SK-N-SH (cell line): ENCODE data around the gene NDUFC1. TPM values are rescaled to one million over a fixed set of nuclear protein-coding genes. Genes with fewer than 3 reads are reported as not detected.

ENCODE experiments used
- CTCF ChIA-PET: fragments of 300-600, 350-600 bp; formaldehyde crosslinking; extraction: SDS; loops from one replicate; lab custom pipeline; 2021; lab: Yijun Ruan, JAX
- POLR2A ChIA-PET: fragments of 350-600 bp; sonication (Branson Sonifier 250); formaldehyde crosslinking; extraction: SDS; loops from one replicate; lab custom pipeline; 2020; ENCODE audit warnings: antibody characterized with exemption, inconsistent platforms; lab: Yijun Ruan, JAX
- DNase-seq: peaks from one replicate; pipeline ENCODE4 v3.0.0; 2012
- H2AFZ ChIP-seq: fragments of 200-600 bp; sonication (generic); 2 replicates; pipeline ENCODE4 v1.8.1; 2016; ENCODE audit warnings: antibody characterized with exemption, mild to moderate bottlenecking, low read depth
- H3F3A ChIP-seq: fragments of 200-600 bp; sonication (generic); replicated peaks from 2 replicates; pipeline ENCODE3; 2016; ENCODE audit warnings: antibody characterized with exemption, mild to moderate bottlenecking; ENCODE audit not compliant: insufficient read depth
- H3K27ac ChIP-seq, 2 experiments: fragments of 200-500 bp in 1 of 2; fragments of 200-600 bp in 1 of 2; sonication (Bioruptor generic) in 1 of 2; sonication (generic), shearing (Covaris generic) in 1 of 2; 2 replicates each; pipeline versions ENCODE4 v1.5.1 to v1.6.1; 2014 to 2016; ENCODE audit warnings: low read depth in 2 of 2, inconsistent platforms in 1 of 2, low read length in 1 of 2, mild to moderate bottlenecking in 1 of 2, mixed read lengths in 1 of 2
- H3K27me3 ChIP-seq: fragments of 200-600 bp; sonication (generic), shearing (Covaris generic); 2 replicates; pipeline ENCODE4 v1.6.1; 2016; ENCODE audit warnings: mixed run types; ENCODE audit not compliant: insufficient read depth
- H3K36me3 ChIP-seq, 2 experiments: fragments of 200-500 bp in 1 of 2; fragments of 200-600 bp in 1 of 2; sonication (Bioruptor generic) in 1 of 2; sonication (generic) in 1 of 2; replicated peaks in 1 of 2; 2 replicates each; pipeline versions ENCODE3 to v1.5.1; 2014 to 2016; ENCODE audit warnings: low read length in 1 of 2, mild to moderate bottlenecking in 1 of 2; ENCODE audit not compliant: insufficient read depth in 2 of 2, control insufficient read depth in 1 of 2
- H3K4me1 ChIP-seq, 2 experiments: fragments of 200-500 bp in 1 of 2; fragments of 200-600 bp in 1 of 2; sonication (Bioruptor generic) in 1 of 2; sonication (generic), shearing (Covaris generic) in 1 of 2; 2 replicates each; pipeline versions ENCODE4 v1.5.1 to v1.6.1; 2014 to 2016; ENCODE audit warnings: low read depth in 1 of 2, low read length in 1 of 2, mixed run types in 1 of 2; ENCODE audit not compliant: insufficient read depth in 2 of 2, control insufficient read depth in 1 of 2
- H3K4me2 ChIP-seq: fragments of 200-600 bp; sonication (generic), shearing (Covaris generic); 2 replicates; pipeline ENCODE4 v1.6.1; 2017; ENCODE audit warnings: mixed run types
- H3K4me3 ChIP-seq, 2 experiments: fragments of 200-500 bp in 1 of 2; fragments of 200-600 bp in 1 of 2; sonication (Bioruptor generic) in 1 of 2; sonication (generic), shearing (Covaris generic) in 1 of 2; 2 replicates each; pipeline versions ENCODE4 v1.5.1 to v1.8.1; 2014 to 2016; ENCODE audit warnings: low read depth in 2 of 2, inconsistent platforms in 1 of 2, low read length in 1 of 2, mild to moderate bottlenecking in 1 of 2, mixed read lengths in 1 of 2, moderate library complexity in 1 of 2
- H3K79me2 ChIP-seq: fragments of 200-600 bp; sonication (generic); 2 replicates; pipeline ENCODE4 v1.8.1; 2017; ENCODE audit warnings: mild to moderate bottlenecking; ENCODE audit not compliant: insufficient read depth
- H3K9ac ChIP-seq: fragments of 200-600 bp; sonication (generic); 2 replicates; pipeline ENCODE4 v1.6.1; 2017; ENCODE audit warnings: mixed run types
- H3K9me2 ChIP-seq: fragments of 200-600 bp; sonication (generic); 2 replicates; pipeline ENCODE4 v1.6.1; 2017; ENCODE audit warnings: mixed run types
- H3K9me3 ChIP-seq: fragments of 200-600 bp; sonication (generic); 2 replicates; pipeline ENCODE4 v1.6.1; 2017; ENCODE audit warnings: mixed run types, mild to moderate bottlenecking, moderate library complexity
- H4K20me1 ChIP-seq: fragments of 200-600 bp; sonication (generic); 2 replicates; pipeline ENCODE4 v1.6.1; 2017; ENCODE audit warnings: mild to moderate bottlenecking, mixed run types; ENCODE audit not compliant: insufficient read depth
- CHD2 ChIP-seq: fragments of 150-350 bp; IDR thresholded peaks from 2 replicates; pipeline ENCODE4 v1.6.1; 2018; ENCODE audit warnings: low read length; ENCODE audit not compliant: partially characterized antibody
- ELF1 ChIP-seq: IDR thresholded peaks from 2 replicates; pipeline ENCODE4 v1.4.0; 2012
- EP300 ChIP-seq, 2 experiments: IDR thresholded peaks; 2 replicates each; pipeline versions ENCODE4 v1.4.0 to v1.6.1; 2012; ENCODE audit warnings: borderline replicate concordance in 1 of 2, low read depth in 1 of 2, low read length in 1 of 2
- FOSL2 ChIP-seq: IDR thresholded peaks from 2 replicates; pipeline ENCODE4 v1.4.0; 2012; ENCODE audit warnings: low read depth, mild to moderate bottlenecking, moderate library complexity, borderline replicate concordance
- FOXM1 ChIP-seq: IDR thresholded peaks from 2 replicates; pipeline ENCODE4 v1.4.0; 2012; ENCODE audit warnings: low read depth, mild to moderate bottlenecking
- GABPA ChIP-seq: IDR thresholded peaks from 2 replicates; pipeline ENCODE4 v1.4.0; 2012; ENCODE audit warnings: low read depth, mild to moderate bottlenecking
- GATA2 ChIP-seq: sonication (generic); formaldehyde crosslinking; IDR thresholded peaks from 2 replicates; pipeline ENCODE4 v1.5.0; 2020; ENCODE audit warnings: mild to moderate bottlenecking, missing genetic modification reagents
- JUND ChIP-seq: IDR thresholded peaks from 2 replicates; pipeline ENCODE4 v1.4.0; 2012
- MEF2A ChIP-seq: IDR thresholded peaks from 2 replicates; pipeline ENCODE4 v1.4.0; 2012; ENCODE audit warnings: low read depth, borderline replicate concordance
- NRF1 ChIP-seq: IDR thresholded peaks from 2 replicates; pipeline ENCODE4 v1.6.1; 2012; ENCODE audit warnings: low read depth, mild to moderate bottlenecking, low read length
- RCOR1 ChIP-seq: fragments of 150-350 bp; IDR thresholded peaks from 2 replicates; pipeline ENCODE4 v1.6.1; 2017; ENCODE audit warnings: antibody characterized with exemption, low read length
- RFX5 ChIP-seq: IDR thresholded peaks from 2 replicates; pipeline ENCODE4 v1.6.1; 2012; ENCODE audit warnings: mild to moderate bottlenecking, improper control_type of control experiment, low read length
- TAF1 ChIP-seq: IDR thresholded peaks from 2 replicates; pipeline ENCODE4 v1.6.1; 2012; ENCODE audit warnings: low read depth, mild to moderate bottlenecking, low read length, moderate library complexity, borderline replicate concordance
- TEAD4 ChIP-seq: IDR thresholded peaks from 2 replicates; pipeline ENCODE4 v1.4.0; 2012; ENCODE audit warnings: mild to moderate bottlenecking, borderline replicate concordance; ENCODE audit not compliant: insufficient read depth
- YY1 ChIP-seq: IDR thresholded peaks from 2 replicates; pipeline ENCODE4 v1.4.0; 2012; ENCODE audit warnings: low read depth, mild to moderate bottlenecking
- WGBS: methylation state at CpG from one replicate; pipeline ENCODE4 v1.1.6; 2017; ENCODE audit warnings: low lambda C conversion rate; 5-methylcytosine and 5-hydroxymethylcytosine counted together
- polyA plus RNA-seq, 3 experiments: library from polyadenylated mRNA; depleted of rRNA; stranded (reverse); fragments of >200 nt; gene quantifications; 2 replicates each; pipeline ENCODE4 v1.2.3, GENCODE V29; 2012
- TF ChIP-seq, protein P1 (sequence below): IDR thresholded peaks from 2 replicates; pipeline ENCODE4 v1.6.1; 2012; ENCODE audit warnings: mild to moderate bottlenecking, low read depth, low read length, moderate library complexity
- TF ChIP-seq, protein P2 (sequence below): fragments of 150-350 bp; IDR thresholded peaks from 2 replicates; pipeline ENCODE4 v1.6.1; 2016; ENCODE audit warnings: mild to moderate bottlenecking, low read depth, low read length
- TF ChIP-seq, protein P3 (sequence below): IDR thresholded peaks from 2 replicates; pipeline ENCODE4 v1.4.0; 2012; ENCODE audit warnings: low read depth, borderline replicate concordance
- TF ChIP-seq, protein P4 (sequence below): IDR thresholded peaks from 2 replicates; pipeline ENCODE4 v1.4.0; 2012; ENCODE audit warnings: low read depth

NDUFC1 gene
- polyA plus RNA-seq, 1 of the 3 experiments (the other 2 are of a cell fraction), result 101 TPM

DNA sequence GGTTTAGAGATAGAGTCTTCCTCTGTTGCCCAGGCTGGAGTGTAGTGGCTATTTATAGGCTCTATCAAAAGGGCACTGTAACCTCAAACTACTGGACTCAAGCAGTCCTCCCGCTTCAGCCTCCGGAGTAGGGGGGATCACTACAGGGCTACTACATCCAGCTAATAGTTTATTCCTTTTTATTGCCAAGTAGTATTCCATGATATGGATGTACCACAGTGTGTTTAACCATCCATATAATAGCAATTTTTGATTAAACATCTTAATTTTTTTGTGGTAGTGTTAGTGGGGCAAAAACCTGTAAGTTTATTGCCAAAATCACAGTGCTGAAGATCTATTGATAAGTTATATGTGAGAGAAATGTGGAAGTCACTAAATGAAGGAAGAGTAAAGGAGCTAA, 2.6 kb upstream of the NDUFC1 start (continued):
- TF ChIP-seq, protein P1, sequence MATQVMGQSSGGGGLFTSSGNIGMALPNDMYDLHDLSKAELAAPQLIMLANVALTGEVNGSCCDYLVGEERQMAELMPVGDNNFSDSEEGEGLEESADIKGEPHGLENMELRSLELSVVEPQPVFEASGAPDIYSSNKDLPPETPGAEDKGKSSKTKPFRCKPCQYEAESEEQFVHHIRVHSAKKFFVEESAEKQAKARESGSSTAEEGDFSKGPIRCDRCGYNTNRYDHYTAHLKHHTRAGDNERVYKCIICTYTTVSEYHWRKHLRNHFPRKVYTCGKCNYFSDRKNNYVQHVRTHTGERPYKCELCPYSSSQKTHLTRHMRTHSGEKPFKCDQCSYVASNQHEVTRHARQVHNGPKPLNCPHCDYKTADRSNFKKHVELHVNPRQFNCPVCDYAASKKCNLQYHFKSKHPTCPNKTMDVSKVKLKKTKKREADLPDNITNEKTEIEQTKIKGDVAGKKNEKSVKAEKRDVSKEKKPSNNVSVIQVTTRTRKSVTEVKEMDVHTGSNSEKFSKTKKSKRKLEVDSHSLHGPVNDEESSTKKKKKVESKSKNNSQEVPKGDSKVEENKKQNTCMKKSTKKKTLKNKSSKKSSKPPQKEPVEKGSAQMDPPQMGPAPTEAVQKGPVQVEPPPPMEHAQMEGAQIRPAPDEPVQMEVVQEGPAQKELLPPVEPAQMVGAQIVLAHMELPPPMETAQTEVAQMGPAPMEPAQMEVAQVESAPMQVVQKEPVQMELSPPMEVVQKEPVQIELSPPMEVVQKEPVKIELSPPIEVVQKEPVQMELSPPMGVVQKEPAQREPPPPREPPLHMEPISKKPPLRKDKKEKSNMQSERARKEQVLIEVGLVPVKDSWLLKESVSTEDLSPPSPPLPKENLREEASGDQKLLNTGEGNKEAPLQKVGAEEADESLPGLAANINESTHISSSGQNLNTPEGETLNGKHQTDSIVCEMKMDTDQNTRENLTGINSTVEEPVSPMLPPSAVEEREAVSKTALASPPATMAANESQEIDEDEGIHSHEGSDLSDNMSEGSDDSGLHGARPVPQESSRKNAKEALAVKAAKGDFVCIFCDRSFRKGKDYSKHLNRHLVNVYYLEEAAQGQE, result no peak

DNA sequence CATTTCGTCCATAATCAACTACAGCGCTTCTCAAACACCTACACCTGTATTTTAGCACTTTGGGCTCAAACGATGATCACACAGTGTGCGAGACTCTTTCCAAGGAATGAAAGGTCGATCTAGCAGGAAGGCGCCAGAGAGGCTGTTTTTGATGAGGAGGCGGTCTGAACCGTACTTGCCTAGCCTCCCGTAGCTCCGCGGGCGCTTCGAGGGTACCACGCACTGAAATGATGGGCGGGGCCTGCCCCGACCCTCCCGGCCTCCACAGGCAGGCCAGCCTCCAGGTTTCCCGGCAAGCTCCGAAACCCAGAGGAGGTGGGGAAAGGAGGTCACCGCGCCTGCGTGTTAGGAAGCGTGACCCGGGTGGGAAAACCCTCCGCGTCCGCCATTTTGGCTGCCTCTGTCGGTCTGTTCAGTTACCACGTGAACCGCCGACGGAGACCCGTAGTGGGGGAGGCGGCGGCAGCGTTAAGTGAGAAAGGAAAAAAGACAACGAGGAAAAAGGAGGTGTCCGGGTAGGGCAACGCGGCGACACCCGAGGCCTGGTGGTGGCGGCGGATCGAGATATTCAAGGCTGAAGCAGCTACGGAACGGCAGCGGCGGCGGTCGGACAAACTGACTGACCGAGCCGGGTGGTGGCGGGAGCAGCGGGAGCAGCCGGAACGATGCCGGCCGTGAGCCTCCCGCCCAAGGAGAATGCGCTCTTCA, 1.0 kb downstream of the NDUFC1 start, which contains the start of gene NAA15:
Gene NAA15, plus strand, starts transcription at position 393 of the 708 bp plus-strand sequence. Its CDS starts 273 bp downstream, at position 666.
- H3F3A ChIP-seq, result peaks cover 26% of the 10 kb centered on the region
- 2% methylated on average over 51 of the region's 61 CpGs for WGBS
- peaks cover 0 to 18% of the 10 kb centered on the region in 2 experiments for H3K36me3 ChIP-seq
- ChIA-PET CTCF (interaction anchor here (1.0 to 2.6 kb wide), 9 partner anchors 10 to 271 kb away, joined by 3 to 14 read pairs (median 4); no protein-coding TSS in a partner anchor), POLR2A (interaction anchor here (0.7 to 2.5 kb wide), 4 partner anchors 124 to 278 kb away, joined by 3 to 19 read pairs (median 4); partner anchors contain the start of gene ELF2)
- H3K27ac ChIP-seq, result peak within 1 kb of the TSS; percentile 90 to 94
- peak within 1 kb of the TSS; percentile 91 to 97 for H3K4me3 ChIP-seq
- H3K9me3 ChIP-seq, result no peaks in the 10 kb centered on the region
- H3K4me2 ChIP-seq, result peak within 1 kb of the TSS; percentile 87
- H3K9ac ChIP-seq, result peak within 1 kb of the TSS; percentile 79
- H3K4me1 ChIP-seq, result peaks cover 15 to 19% of the 10 kb centered on the region in 2 experiments; a peak in 3 of 4 replicates
- H3K79me2 ChIP-seq, result peaks cover 73% of the 10 kb centered on the region
- peak within 1 kb of the TSS; percentile 97 for H2AFZ ChIP-seq
- DNase-seq, result peak; percentile 97
- H3K27me3 ChIP-seq, result no peaks in the 10 kb centered on the region
- H3K9me2 ChIP-seq, result no peaks in the 10 kb centered on the region
- H4K20me1 ChIP-seq, result peaks cover 36% of the 10 kb centered on the region
- TF ChIP-seq, protein P2, sequence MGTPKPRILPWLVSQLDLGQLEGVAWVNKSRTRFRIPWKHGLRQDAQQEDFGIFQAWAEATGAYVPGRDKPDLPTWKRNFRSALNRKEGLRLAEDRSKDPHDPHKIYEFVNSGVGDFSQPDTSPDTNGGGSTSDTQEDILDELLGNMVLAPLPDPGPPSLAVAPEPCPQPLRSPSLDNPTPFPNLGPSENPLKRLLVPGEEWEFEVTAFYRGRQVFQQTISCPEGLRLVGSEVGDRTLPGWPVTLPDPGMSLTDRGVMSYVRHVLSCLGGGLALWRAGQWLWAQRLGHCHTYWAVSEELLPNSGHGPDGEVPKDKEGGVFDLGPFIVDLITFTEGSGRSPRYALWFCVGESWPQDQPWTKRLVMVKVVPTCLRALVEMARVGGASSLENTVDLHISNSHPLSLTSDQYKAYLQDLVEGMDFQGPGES, result no peak
- no peak for TF ChIP-seq ELF1
- peak; percentile 58; the same call in 1 of the 2 replicates for TF ChIP-seq RFX5
- TF ChIP-seq JUND, result no peak
- TF ChIP-seq EP300 (IDR thresholded peaks at IDR 0.05; ENCODE audit: borderline replicate concordance in 1 of 2, low read depth in 1 of 2, low read length in 1 of 2), result peak; percentile 38 to 47; a peak in 2 of 4 replicates
- no peak for TF ChIP-seq FOSL2
- TF ChIP-seq TAF1, result peak; percentile 73; the same call in 1 of the 2 replicates
- no peak for TF ChIP-seq MEF2A
- no peak for TF ChIP-seq TEAD4
- no peak for TF ChIP-seq GATA2 (CRISPR knock-in tag)
- TF ChIP-seq, protein P1, result peak; percentile 26; the same call in 1 of the 2 replicates
- TF ChIP-seq YY1, result peak; percentile 95
- no peak for TF ChIP-seq FOXM1
- peak; percentile 79 for TF ChIP-seq GABPA
- TF ChIP-seq, protein P3, sequence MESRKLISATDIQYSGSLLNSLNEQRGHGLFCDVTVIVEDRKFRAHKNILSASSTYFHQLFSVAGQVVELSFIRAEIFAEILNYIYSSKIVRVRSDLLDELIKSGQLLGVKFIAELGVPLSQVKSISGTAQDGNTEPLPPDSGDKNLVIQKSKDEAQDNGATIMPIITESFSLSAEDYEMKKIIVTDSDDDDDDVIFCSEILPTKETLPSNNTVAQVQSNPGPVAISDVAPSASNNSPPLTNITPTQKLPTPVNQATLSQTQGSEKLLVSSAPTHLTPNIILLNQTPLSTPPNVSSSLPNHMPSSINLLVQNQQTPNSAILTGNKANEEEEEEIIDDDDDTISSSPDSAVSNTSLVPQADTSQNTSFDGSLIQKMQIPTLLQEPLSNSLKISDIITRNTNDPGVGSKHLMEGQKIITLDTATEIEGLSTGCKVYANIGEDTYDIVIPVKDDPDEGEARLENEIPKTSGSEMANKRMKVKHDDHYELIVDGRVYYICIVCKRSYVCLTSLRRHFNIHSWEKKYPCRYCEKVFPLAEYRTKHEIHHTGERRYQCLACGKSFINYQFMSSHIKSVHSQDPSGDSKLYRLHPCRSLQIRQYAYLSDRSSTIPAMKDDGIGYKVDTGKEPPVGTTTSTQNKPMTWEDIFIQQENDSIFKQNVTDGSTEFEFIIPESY, result no peak
- no peak for TF ChIP-seq RCOR1
- TF ChIP-seq, protein P4, sequence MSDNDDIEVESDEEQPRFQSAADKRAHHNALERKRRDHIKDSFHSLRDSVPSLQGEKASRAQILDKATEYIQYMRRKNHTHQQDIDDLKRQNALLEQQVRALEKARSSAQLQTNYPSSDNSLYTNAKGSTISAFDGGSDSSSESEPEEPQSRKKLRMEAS, result peak; percentile 97
- TF ChIP-seq NRF1, result peak; percentile 73
- peak; percentile 89 for TF ChIP-seq CHD2
